NCI-H774 (cell line): ENCODE data around the gene HLA-A.

Experiments
- DNase-seq: peaks from one replicate; lab custom pipeline; 2025; lab: John Stamatoyannopoulos, UW

HLA-A gene

GRCh38 chr6:29989211-29989610 lies 46.9 kb downstream of the HLA-A start:
- DNase-seq, result no peak

DNA sequence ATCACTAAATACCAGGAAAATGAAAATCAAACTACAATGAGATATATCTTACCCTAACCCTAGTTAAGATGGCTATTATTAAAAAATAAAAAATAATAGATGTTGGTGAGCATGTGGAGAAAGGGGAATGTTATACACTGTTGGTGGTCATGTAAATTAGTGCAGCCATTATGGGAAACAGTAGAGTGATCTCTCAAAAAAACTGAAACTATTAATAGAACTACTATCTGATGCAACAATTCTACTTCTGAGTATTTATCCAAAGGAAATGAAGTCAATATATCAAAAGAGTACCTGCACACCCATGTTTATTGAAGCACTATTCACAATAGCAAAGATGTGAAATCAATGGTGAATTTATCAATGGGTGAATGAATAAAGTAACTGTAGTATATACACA lies 48.6 kb downstream of the HLA-A start:
- no peak for DNase-seq

GRCh38 chr6:29992807-29993206 lies 50.5 kb downstream of the HLA-A start:
- DNase-seq, result no peak

GRCh38 chr6:29994826-29995225 lies 52.5 kb downstream of the HLA-A start:
- DNase-seq, result no peak

GRCh38 chr6:29995340-29995777 lies 53.0 kb downstream of the HLA-A start:
- no peak for DNase-seq
